Fibroblast of skin of left biceps (primary cell): Measurements from ENCODE around the gene NRP1.
"Not testable (repeated sequence)": the region's sequence is repeated elsewhere in the genome, so short reads cannot be mapped to it uniquely, and the experiment has no call there.

Experiments
- DNase-seq, 2 experiments: peaks; one replicate each; pipeline ENCODE4 v3.0.0-alpha.2; 2013; ENCODE audit warnings: low read depth in 2 of 2

NRP1 gene

DNA sequence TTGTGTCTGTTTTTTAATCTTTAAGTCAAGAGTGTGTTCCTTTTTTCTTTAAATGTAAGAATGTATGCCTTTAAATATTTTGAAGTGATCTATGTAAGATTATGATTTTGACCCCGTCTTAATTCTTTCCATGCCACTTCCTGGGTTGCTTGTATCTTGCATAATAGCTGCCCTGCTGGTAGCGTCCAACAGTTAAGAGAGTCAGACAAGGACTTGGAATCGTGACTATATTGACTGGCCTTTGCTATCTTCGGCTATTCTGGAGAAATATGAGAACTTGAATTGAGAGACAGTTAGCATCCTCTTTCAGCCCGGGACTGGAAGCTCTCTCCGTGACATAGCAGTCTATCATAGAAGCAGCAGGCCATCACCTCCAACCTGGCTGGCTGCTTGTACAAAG lies 13.0 kb downstream of the NRP1 start:
- DNase-seq: no peak

DNA sequence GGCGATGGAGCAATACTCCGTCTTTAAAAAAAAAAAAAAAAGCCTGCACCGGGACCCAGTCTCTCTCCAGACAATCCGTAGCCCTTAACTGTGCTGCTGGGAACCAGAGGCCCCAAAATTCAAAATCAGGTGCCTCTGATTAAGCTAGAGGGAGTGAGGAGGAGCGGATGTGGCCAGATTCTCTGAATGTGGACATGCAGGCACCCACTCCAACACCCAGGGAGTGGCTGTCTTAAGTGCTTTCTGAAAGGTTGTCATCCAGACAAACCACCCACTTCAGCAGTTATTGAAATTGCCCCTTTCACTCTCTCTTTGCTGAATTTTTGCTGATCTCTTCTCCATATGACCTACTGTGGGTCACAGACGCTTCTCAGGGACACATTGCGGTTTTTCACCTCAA lies 14.2 kb downstream of the NRP1 start:
- no peak for DNase-seq

DNA sequence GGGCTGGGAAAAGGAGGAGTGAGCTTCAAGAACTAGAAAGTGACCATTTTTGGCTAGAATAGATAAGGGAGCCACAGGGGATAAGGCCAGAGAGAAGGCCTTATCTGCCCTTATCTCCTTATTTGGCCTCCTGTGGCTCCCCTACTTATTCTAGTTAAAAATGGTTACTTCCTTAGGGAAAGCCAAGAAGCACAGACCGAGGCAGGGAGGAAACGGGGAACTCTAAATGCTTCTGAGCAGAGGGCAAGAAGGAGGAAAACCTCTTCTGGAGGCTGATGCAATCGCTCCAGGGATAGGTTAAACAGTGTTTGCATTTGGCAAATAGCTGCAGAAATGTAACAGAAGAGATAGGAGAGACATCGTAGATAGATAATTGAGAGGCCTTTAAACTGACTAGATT lies 18.6 kb downstream of the NRP1 start:
- DNase-seq: no peak

DNA sequence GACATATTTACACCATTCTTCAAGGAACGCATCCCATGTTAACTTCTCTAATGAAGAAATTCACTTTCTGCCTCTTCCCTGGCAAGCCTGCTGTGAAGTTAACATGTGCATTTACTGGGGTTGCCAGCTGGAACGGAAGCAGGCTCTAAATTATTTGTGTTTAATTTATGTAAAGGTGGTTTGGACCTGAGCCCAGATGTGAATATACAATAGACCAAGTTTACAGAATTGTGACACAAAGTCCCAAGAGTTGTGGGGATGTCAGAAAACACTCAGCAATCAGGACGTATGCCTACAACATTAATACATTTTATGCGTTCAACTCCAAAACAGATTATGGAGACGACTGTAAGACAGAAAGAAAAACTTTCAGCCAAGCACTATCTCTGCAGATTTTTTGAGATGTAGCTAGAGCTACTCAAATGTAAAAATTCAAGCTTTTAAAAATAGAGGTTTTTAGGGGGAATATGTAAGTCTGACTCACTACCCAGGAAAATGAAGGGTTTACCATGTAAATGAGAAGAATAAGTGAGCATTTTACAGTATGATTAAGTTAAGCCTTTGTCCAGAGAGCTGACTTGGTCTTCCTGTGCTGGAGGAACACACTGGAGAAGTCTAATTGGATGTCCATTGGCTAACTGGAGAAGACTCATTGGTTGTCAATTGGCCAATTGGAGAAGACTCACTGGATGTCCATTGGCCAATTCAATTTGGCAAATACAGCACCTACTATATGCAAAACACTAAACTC lies 19.5 kb downstream of the NRP1 start:
- peak in 1 of 2 experiments; percentile 41 for DNase-seq

DNA sequence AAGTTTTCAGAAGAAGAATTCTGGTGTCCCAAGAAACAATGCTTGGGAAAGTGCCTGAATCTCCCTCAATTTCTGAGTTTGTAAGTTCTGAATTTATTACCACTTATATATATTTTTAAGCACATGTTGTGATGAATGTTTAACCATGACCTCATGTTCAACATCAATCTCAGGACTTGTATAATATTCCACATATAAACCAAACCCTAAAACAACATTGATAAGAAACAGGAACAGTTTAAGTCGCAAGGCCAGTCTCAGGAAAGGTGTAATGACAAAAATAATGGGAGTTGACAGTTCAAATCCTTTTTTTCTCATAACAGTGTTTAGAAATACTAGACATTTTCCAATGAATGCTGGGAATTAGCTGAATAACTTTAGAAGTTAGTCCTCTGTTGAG lies 22.8 kb downstream of the NRP1 start:
- DNase-seq: no peak

DNA sequence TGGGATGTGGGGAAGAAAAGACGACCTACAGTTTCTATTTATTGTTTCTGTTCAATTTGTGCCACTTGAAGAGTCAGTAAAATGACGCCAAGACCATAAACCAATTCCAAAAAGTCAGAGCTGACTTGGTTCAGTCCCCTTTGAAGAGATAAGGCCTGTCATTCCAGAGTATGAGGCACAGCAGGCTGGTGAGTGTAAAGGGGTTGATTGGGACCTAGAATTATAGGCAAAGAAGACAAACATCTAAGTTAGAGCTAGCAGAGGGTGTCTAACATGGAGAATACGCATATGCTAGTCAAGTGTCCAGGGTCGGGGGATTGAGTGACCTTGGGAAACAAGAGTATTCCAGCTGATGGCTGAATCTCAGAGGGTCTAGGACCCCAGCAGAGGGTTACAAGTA lies 23.6 kb downstream of the NRP1 start:
- DNase-seq: no peak

DNA sequence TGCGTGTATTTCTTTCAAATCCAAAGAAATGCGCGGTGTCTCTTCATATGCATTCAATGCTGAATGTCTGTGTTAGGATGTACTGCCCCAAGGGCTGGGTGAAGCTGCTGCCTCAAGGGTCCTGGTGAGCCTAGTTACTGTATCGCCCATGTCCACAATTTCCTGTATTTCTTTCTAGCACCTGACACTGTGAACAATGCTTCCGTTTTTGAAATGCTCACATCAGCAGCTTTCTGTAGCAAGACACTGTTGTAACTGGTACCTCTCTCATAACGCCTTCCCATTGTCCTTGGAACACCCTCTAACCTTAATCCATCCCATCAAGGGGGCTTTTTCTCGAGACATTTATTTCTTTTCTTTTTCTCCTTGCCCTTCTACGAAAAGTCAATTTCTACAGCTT lies 25.1 kb downstream of the NRP1 start:
- no peak for DNase-seq

DNA sequence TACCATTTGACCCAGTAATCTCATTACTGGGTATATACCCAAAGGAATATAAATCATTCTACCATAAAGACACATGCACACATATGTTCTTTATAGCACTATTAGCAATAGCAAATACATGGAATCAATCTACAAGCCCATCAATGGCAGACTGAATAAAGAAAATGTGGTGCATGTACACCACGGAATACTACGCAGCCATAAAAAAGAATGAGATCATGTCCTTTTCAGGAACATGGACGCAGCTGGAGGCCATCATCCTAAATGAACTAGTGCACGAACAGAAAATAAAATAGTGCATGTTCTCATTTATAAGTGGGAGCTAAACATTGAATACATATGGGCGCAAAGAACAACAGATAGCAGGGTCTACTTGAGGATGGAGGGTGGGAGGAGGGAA lies 26.6 kb downstream of the NRP1 start:
- no peak for DNase-seq

DNA sequence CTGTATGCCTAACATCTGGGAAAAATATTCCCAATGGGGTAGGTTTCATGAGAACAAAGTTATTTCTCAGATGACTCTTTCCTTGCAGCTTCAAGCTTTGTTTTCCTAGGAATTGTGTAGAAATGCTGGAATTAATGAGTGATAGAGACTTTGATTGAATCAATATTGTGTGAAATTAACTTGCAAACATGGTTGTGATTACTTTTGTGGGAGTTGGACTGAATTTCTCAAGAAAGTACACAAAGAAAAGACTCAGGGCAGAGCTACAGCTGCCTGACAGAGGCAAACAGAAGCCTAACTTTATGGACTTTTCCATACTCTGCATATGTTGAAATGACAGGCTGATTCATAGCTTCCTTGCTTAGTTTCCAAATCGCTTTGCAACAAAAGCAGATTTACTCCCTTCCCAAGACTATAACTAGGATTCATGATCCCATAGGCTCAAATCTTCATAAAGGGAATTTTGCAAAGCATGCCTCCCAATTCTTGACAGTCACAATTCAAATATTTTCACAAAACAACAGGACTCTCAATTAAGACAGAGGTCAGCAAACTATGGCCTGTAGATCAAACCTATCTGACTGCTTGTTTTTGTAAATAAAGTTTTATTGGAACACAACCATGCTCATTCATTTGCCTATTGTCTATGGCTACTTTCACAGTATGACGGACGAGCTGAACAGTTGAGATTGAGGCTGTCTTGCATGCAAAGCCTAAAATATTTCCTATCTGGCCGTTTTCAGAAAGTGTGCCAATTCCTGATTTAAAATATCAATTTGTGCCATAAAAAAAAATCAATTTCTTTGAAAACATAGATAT lies 27.6 kb downstream of the NRP1 start:
- peak; percentile 89 to 91 for DNase-seq

DNA sequence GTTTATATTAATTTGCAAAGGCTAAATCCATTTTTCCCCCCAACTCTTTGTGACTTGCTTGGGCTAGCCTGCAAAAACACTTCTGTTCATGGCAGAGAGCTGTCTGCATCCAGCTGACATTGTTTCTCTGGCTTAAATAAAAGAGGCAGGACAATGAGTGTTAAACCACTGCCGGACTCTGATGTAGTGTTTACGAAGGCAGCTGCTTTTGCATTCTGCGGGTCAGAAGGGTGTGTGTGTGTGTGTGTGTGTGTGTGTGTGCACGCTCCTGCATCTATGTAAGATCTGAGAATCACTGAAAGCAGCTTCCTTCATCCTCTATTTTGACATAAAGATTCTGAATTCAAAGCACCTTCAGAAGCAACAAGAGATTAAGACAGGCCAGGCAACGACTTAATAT lies 28.3 kb downstream of the NRP1 start:
- no peak for DNase-seq

DNA sequence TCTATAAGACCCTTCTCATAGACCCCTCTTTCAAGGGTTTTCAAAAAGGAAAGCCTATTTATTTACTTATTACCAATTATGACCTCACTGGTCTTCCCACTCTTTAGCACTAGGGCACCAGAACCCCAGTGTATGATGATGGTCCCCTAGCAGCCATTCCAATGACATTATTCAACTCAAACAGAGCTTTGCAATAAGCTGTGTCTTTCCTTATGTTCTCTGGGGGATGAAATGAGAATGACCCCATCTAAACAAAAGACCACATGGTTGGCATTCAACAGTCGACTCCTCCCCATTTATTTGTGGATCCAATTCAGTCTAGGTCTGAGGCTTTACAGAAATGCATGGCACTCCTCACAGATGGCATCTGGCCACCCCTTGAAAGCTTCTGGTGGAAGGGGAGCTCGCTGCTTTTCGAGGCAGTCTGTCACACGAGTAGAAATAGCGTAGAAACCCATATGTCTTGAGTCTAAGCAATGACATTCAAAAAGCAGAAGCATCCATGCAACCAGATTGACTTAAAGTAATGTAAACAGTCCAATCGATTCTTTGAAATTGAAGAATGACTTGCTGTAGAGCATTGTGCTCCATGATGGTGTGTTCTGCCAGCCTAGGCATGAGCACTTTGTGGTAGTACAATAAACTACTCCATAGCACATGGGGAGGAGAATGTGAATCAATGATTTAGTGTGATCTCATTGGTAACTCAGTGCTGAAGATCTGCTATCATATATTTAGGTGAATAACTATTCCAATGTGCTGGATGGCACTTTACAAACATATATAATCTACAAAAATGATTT lies 29.8 kb downstream of the NRP1 start:
- DNase-seq: no peak

DNA sequence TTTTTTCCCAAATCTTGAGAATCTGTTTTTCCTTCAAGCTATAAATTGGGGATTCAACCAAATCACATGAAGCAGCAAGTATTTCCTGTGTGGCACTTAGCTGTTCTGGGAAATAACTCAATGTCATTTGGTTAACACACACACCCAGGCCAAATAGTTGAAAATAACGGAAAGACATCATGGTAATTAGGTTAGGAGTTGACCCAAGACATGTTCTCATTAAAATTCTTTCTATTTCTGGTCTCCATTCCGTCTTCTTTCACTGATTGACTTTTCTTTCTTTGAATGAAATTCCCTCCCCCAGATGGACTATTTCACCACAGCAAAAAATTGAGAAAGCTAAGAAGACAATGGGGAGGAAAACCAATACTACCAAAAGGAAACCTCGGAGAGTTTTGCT lies 30.5 kb downstream of the NRP1 start:
- DNase-seq: no peak

DNA sequence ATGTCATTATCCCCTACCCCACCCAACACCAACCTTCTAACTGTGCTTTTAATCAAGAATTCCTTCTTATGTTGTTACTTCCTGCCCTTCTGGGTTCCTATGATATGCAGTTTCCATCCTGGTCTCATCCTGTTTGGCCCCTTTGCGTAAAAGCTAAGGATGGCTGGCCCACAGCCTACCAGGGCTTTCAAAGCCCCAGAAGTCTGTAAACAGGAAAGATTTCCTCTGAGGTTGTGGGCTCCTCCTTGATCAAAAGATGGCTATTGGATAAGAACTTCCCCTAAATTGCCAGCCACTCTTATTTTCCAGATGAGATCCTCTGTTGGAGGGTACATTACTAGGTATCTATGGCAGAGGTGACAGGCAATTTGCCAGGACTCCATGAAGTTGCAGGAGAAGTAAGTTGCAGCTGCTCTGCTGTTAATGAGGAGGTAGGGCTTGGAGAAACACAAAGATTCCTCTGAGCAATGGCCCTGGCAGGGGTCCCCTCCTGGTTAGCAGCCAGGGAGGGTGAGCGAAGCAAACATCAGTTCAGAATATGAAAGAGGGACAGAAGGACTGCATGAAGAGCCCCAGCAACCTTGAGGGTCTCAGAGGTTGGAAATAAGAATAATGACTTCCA lies 32.1 kb downstream of the NRP1 start:
- DNase-seq: no peak

DNA sequence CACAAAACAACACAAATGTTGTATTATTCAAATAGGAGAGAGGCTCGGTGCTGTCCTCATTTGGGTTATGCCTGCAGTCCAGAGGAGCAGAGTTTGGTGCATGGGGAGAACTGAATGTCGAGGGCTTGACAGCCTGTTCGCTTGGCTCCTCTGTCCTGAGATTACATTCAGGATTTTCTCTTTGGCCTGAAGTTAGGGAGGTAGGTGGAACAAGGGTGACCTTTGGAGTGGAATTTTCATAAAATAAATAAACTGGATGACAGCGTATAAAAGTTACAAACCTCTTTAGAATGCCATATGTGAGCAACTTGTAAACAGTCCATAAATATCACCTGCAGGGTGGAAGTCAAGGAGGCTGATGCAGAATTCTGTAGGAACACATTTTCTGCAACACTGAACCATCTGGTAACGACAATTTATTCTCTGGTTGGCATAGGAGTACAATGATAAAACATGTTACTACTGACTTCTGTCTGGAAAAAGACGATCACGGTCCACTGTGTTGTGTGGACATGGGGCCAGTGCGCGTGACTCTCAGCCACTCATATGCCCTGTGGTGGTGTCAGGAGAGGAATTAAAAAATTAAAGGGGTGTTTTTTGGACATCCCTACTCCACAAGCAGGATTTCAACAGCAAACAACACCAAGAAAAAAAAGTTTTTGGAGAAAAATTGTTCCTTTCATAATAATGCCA lies 33.2 kb downstream of the NRP1 start:
- DNase-seq: no peak

DNA sequence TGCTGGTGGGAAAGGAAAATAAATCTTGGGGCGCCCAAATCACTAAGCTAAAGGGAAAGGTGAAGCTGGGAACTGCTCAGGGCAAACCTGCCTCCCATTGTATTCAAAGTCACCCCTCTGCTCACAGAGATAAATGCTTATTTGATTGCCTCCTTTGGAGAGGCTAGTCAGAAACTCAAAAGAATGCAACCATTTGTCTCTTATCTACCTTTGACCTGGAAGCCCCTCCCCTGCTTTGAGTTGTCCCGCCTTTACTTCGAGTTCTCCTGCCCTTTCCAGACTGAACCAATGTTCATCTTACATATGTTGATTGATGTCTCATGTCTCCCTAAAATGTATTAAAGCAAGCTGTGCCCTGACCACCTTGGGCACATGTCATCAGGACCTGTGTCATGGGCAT lies 33.9 kb downstream of the NRP1 start:
- DNase-seq: not testable (repeated sequence)

DNA sequence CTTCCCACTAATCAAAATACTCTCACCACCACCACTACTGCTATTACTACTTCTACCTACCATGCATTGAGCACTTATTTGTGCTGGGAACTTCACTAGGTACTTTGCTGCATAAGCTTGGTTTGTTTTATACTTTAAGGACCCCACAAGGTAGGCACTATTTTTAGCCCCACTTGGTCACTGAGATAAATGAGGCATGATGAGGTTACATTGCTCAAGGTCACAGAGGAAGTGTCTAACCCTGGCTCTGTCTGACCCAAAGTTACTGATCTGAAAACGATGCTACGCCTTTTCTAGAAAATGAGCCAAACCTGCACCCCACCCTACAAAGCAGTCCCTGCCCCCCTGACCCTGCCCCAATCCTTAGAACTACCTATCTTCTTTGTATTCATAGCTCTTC lies 35.6 kb downstream of the NRP1 start:
- DNase-seq: no peak

DNA sequence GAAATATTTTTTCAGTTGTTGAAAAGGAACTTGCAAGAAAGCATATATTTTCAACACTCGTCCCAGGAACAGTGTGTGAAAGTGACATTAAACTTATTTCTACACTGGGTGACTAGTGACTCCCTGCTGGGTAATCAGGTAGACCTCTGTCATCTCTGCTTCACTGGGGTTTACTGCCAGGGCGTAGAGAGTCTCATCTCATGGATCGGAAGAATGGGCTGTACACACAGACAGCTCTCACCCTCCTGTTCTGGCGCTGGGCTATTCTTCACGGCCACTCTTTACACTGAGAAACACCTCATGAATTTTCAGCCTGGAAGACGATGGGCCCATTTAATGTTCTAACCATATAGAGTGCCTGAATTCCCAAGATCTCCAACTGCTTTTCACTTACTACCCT lies 36.4 kb downstream of the NRP1 start:
- no peak for DNase-seq

DNA sequence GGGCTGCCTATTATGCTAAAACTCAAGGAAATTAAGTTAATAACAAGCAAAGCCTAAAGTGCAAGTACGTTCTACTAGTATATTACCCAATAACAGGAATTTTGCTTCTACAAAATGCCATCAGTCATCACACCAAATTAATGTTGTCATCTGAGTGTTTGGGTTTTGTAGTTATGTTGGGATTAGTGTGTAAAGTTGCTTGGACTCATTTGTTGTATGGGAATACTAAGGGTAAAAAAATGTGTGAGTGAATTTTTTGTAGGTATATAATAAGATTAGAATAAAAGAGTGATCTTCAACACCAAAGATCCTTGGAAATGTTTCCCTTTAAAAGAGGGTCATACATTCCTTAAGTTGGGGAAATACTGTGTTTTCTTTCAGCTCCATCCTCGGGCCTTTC lies 38.6 kb downstream of the NRP1 start:
- DNase-seq: peak; percentile 56 to 65

DNA sequence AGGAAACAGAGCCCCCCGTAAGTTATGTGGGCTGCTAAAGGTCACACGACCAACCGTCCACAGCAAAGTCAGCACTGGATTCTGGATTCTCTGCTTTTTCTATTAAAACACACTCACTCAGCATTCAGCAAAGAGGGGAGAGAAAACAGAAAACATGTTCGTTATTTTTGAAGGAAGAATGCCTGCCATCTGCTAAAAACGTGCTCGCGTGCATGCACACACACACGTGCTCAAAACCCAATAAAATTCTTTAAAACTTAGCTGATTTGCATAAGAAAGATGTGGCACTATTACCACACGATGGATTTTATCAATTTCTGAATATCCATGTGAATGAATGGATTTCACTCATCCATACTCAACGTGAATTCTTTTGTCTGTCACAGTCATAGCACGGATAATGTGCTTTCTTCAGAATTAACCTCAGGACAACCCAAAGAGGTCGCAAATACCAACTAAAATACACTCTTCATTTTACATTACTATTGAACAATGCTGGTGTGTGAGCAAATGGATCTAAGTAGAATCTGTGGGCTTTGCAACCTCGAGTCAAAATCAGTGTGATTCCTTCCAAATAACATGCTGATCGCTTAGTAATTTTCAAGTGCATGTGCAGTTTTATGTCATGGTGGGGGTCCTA lies 40.8 kb downstream of the NRP1 start:
- DNase-seq: no peak

DNA sequence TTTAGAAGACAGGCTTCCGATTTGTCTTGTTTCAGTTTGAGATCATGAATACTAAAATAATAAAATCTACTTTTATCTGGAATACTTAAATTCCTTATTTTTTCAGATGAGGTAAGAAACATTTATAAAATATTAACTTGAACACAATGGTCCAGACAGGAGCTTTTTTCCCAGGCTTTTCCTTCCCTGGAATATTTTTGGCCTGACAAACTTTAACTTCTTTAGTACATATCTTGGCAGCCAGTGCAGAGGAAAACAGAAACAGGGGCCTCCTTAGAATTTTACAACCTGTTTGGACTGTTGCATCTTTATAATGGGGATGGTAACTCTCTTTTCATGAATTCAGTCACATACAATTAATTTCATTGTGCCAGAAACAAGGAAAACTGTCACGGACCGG lies 41.4 kb downstream of the NRP1 start:
- DNase-seq: no peak

DNA sequence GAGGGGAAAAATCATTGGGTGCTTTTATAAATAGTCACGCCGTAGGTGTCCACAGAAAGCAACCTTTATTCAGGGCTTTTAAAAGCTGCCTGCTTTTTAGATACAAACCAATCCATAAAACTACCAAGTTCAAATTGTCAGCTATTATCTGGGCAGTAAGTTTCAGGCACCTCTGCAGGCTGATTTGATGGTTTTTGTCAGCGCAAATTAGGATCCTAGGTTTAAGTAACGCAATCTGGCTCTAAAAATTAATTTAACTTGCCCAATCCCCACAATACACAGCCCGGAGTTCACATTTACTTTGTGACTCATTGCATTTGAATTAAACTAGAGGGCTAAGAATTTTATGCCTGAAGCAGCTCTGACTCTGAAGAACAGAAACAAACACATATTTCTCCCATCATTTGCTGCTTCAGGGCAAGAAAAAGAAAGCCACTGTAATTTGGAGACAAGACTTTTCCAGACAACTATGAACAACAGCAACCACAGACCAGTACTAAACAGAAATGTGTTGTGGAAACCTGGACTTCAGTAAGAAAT lies 43.3 kb downstream of the NRP1 start:
- peak; percentile 68 to 76 for DNase-seq
